ENCODE results near the gene SHPK.

DNA sequence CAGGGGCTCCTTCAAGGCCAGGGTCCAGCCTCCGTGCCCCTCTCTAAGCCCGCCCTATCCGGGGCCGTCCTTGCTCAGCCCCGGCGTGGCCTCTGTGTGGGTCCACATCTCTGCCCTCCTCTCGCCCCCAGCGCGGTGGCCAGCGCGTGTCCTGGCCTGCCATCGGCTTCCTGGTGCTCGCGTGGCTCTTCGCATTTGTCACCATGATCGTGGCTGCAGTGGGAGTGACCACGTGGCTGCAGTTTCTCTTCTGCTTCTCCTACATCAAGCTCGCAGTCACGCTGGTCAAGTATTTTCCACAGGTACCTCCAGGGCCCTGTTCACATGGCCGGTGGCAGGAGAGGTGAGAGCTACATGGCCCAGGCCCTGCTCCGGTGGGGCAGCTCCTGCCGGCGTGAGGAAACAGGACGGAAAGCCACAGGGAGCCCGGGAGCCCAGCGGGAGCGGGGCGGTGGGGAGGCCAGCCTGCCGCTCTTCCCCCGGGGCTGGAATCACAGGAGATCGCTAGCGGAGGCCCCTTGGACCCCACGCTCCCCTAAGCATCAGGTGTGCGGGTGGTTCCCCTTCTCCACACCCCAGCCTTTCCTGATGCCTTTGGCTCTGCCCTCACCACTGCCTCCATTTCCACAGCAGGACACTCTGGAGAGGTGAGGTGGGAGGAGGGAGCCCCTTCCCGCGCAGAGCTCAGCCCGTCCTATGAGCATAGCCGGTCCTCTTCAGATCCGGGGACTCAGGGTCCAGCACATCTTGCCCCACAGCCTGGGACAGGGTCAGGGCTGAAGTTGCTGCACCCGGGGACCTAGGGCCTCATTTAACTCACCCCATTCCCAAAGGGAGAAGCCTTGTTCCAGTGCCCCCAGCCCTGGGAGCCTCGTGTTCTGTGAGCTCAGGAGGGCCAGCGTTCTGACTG, 22.1 kb upstream of the SHPK start:
- TF ChIP-seq, protein P1, sequence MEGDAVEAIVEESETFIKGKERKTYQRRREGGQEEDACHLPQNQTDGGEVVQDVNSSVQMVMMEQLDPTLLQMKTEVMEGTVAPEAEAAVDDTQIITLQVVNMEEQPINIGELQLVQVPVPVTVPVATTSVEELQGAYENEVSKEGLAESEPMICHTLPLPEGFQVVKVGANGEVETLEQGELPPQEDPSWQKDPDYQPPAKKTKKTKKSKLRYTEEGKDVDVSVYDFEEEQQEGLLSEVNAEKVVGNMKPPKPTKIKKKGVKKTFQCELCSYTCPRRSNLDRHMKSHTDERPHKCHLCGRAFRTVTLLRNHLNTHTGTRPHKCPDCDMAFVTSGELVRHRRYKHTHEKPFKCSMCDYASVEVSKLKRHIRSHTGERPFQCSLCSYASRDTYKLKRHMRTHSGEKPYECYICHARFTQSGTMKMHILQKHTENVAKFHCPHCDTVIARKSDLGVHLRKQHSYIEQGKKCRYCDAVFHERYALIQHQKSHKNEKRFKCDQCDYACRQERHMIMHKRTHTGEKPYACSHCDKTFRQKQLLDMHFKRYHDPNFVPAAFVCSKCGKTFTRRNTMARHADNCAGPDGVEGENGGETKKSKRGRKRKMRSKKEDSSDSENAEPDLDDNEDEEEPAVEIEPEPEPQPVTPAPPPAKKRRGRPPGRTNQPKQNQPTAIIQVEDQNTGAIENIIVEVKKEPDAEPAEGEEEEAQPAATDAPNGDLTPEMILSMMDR (IDR thresholded peaks at IDR 0.05; ENCODE audit: low read depth, low read length, missing input control) = no peak
- TF ChIP-seq GABPA (IDR thresholded peaks at IDR 0.05 in 1 of 2, conservative IDR thresholded peaks at IDR 0.05 in 1 of 2) (no peak), JUND (IDR thresholded peaks at IDR 0.05) (no peak), SP1 (IDR thresholded peaks at IDR 0.05) (no peak)
